Measurements from ENCODE around the gene PRKAR2B. TPM values are rescaled to one million over a fixed set of nuclear protein-coding genes. Genes with fewer than 3 reads are reported as not detected.

PRKAR2B gene
- total RNA-seq, 1 donor from 2014 or later: 20.3 TPM

GRCh38 chr7:107027208-107027607, 17.3 kb upstream of the PRKAR2B start:
- Mint-ChIP-seq H3K9me3 (ENCODE audit: low read depth) (no peaks in the 10 kb centered on the region), H3K4me1 (ENCODE audit: low read depth) (peaks cover 4% of the 10 kb centered on the region), H3K36me3 (ENCODE audit: insufficient read depth) (no peaks in the 10 kb centered on the region), H3K4me3 (ENCODE audit: low read depth) (no peak overlapping the region), H3K27me3 (no peaks in the 10 kb centered on the region), H3K27ac (no peak overlapping the region)
- TF ChIP-seq, protein P1, sequence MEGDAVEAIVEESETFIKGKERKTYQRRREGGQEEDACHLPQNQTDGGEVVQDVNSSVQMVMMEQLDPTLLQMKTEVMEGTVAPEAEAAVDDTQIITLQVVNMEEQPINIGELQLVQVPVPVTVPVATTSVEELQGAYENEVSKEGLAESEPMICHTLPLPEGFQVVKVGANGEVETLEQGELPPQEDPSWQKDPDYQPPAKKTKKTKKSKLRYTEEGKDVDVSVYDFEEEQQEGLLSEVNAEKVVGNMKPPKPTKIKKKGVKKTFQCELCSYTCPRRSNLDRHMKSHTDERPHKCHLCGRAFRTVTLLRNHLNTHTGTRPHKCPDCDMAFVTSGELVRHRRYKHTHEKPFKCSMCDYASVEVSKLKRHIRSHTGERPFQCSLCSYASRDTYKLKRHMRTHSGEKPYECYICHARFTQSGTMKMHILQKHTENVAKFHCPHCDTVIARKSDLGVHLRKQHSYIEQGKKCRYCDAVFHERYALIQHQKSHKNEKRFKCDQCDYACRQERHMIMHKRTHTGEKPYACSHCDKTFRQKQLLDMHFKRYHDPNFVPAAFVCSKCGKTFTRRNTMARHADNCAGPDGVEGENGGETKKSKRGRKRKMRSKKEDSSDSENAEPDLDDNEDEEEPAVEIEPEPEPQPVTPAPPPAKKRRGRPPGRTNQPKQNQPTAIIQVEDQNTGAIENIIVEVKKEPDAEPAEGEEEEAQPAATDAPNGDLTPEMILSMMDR (IDR thresholded peaks at IDR 0.05; ENCODE audit: unreplicated experiment): no peak
- no peak for DNase-seq (ENCODE audit: low spot score, unreplicated experiment)

- H3K4me3 Mint-ChIP-seq (ENCODE audit: low read depth): no peak overlapping the region
- peaks cover 8% of the 10 kb centered on the region for H3K4me1 Mint-ChIP-seq (ENCODE audit: low read depth)
- H3K36me3 Mint-ChIP-seq (ENCODE audit: insufficient read depth): no peaks in the 10 kb centered on the region
- H3K27ac Mint-ChIP-seq: no peak overlapping the region
- no peaks in the 10 kb centered on the region for H3K9me3 Mint-ChIP-seq (ENCODE audit: low read depth)
- TF ChIP-seq, protein P1 (IDR thresholded peaks at IDR 0.05; ENCODE audit: unreplicated experiment): no peak
- no peak for DNase-seq (ENCODE audit: low spot score, unreplicated experiment)
- no peaks in the 10 kb centered on the region for H3K27me3 Mint-ChIP-seq
Measured at GRCh38 chr7:107029061-107029763, 15.3 kb upstream of the PRKAR2B start.

- H3K4me3 Mint-ChIP-seq (ENCODE audit: low read depth): no peak overlapping the region
- no peak for DNase-seq (ENCODE audit: low spot score, unreplicated experiment)
- TF ChIP-seq, protein P1 (IDR thresholded peaks at IDR 0.05; ENCODE audit: unreplicated experiment): no peak
- H3K36me3 Mint-ChIP-seq (ENCODE audit: insufficient read depth): no peaks in the 10 kb centered on the region
- no peak overlapping the region for H3K27ac Mint-ChIP-seq
- H3K27me3 Mint-ChIP-seq: no peaks in the 10 kb centered on the region
- H3K9me3 Mint-ChIP-seq (ENCODE audit: low read depth): no peaks in the 10 kb centered on the region
- H3K4me1 Mint-ChIP-seq (ENCODE audit: low read depth): peaks cover 8% of the 10 kb centered on the region
Measured at GRCh38 chr7:107029764-107030286, 14.7 kb upstream of the PRKAR2B start.

GRCh38 chr7:107032050-107032449, 12.5 kb upstream of the PRKAR2B start:
- H3K4me3 Mint-ChIP-seq (ENCODE audit: low read depth): no peak overlapping the region
- peaks cover 8% of the 10 kb centered on the region for H3K4me1 Mint-ChIP-seq (ENCODE audit: low read depth)
- no peak overlapping the region for H3K27ac Mint-ChIP-seq
- TF ChIP-seq, protein P1 (IDR thresholded peaks at IDR 0.05; ENCODE audit: unreplicated experiment): no peak
- H3K9me3 Mint-ChIP-seq (ENCODE audit: low read depth): peaks cover 4% of the 10 kb centered on the region
- DNase-seq (ENCODE audit: low spot score, unreplicated experiment): no peak
- no peaks in the 10 kb centered on the region for H3K27me3 Mint-ChIP-seq
- no peaks in the 10 kb centered on the region for H3K36me3 Mint-ChIP-seq (ENCODE audit: insufficient read depth)

DNA sequence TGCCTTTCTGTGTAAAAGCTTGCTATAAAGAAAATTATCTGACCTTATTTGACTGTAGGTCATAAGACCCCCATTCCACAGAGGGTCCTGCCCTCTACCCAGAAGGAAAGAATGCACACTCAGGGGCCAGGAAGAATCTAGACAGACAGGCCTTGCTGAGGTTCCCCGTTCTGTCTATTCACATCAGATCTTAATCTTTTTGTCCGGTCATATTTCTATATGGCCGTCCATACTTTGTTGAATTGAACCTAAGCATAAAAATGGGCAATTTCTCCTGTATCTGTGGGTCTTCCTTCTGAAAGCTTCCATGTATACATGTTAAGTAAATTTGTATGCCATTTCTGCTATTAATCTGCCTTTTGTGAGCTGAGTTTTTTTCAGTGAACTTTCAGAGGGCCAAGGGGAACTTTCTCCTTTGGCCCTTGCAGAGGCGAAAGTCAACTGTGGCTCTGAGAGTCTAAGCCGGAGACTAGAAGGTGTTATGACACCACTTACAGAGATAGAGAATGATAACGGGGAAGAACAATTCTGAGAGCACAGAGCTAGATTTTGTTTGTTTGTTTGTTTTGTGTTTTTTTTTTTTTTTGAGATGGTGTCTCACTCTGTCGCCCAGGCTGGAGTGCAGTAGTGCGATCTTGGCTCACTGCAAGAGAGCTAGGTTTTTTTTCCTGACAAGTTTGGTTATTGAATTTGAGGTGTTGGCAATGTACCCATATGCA, 11.6 kb upstream of the PRKAR2B start:
- H3K9me3 Mint-ChIP-seq (ENCODE audit: low read depth): peaks cover 4% of the 10 kb centered on the region
- no peak for DNase-seq (ENCODE audit: low spot score, unreplicated experiment)
- no peaks in the 10 kb centered on the region for H3K36me3 Mint-ChIP-seq (ENCODE audit: insufficient read depth)
- no peak overlapping the region for H3K4me3 Mint-ChIP-seq (ENCODE audit: low read depth)
- no peaks in the 10 kb centered on the region for H3K27me3 Mint-ChIP-seq
- TF ChIP-seq, protein P1 (IDR thresholded peaks at IDR 0.05; ENCODE audit: unreplicated experiment): no peak
- H3K4me1 Mint-ChIP-seq (ENCODE audit: low read depth): peaks cover 8% of the 10 kb centered on the region
- H3K27ac Mint-ChIP-seq: no peak overlapping the region
